Measurements from ENCODE around the gene POLD2.

The POLD2 gene

GRCh38 chr7:44097064-44097932 lies 26.1 kb downstream of the POLD2 start:
- no peak for TF ChIP-seq JUND (IDR thresholded peaks at IDR 0.05; ENCODE audit: low read depth)
- DNase-seq (ENCODE audit: low read depth in 1 of 2, low spot score in 1 of 2): peak in 1 of 2 experiments; percentile 35
- in situ Hi-C loops (cut with HindIII; ENCODE audit: low pct_unique_long_range_greater_than_20kb, low sequenced_read_pairs): no loop called here

DNA sequence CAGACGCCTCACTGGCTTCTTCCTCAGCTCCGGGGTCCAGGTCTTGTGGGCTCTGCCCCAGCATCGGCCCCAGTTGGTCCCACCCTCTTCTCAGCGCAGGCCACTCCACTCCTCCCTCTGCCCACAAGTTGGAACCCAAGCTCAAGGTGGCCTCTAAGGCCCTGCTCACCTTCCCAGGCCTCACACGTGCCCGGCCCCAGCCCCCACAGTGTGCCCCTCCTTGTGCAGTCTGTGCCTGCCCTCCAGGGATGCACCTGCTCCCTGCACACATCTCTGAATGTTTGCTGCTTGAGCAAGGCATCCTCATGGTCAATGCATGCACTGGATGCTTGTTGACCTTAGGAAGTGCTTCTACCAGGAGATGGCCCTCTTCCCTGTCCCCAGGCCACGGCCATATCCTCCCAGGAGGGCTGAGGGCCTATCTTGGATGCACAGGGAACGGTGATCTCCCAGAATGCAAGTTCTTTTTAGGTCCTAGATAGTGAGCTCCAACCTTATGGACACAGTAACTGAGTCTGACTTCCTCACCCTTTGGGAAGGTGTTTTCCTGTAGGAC lies 26.9 kb downstream of the POLD2 start:
- no peak for TF ChIP-seq JUND (IDR thresholded peaks at IDR 0.05; ENCODE audit: low read depth)
- no peak for DNase-seq (ENCODE audit: low read depth in 1 of 2, low spot score in 1 of 2)
- in situ Hi-C loops (cut with HindIII; ENCODE audit: low pct_unique_long_range_greater_than_20kb, low sequenced_read_pairs): no loop called here

DNA sequence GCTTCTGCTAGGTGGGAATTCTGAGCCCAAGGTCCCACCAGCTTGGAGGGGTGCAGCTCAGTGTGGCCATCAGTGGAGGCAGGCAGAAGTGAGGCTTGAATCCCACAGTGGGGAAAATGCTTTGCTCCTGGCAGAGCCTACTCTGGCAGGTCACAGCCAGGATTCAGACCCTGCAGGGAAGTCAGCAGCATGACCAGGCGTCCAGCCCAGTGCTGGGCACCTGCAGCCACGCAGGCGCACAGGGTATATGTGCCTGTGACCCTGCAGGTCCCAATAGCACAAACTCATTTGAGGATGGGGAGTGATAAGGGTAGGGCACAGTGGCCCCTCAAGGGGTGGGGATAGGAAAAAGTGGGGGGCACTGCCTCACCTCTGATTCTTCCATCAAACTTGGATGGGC lies 27.6 kb downstream of the POLD2 start:
- DNase-seq (ENCODE audit: low read depth in 1 of 2, low spot score in 1 of 2): no peak
- in situ Hi-C loops (cut with HindIII; ENCODE audit: low pct_unique_long_range_greater_than_20kb, low sequenced_read_pairs): no loop called here
- TF ChIP-seq JUND (IDR thresholded peaks at IDR 0.05; ENCODE audit: low read depth): no peak

DNA sequence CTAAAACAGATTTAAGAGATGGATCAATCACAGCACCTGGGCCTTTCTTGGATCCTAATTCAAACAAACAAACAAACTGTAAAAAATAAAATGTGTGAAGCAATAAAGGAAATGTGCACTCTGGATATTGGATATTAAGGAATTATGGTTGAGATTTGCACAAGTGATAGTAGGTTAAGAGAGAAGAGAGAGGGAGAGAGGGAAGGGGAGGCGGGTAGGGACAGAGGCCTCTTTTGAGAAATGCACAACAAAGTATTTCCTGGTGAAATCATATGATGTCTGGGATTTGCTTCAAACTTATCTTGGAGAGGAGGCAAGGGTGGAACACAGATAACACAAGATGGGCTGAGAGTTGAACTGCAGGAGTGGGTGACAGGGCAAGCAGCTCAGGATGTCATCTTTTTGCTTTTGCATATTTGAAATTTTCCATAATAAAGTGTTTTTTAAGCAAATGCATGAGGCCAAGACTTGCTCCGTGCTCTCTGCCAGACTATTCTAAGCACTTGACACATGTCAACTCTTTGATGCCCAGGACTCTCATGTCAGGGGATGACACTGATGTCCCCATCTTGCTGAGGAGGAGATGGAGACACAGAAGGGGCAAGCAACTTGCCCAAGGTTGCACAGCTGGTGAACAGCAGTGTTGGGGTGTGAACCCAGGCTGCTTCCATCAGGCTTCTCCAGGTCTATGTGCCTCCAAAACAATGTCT lies 28.3 kb downstream of the POLD2 start:
- DNase-seq (ENCODE audit: low read depth in 1 of 2, low spot score in 1 of 2): no peak
- in situ Hi-C loops (cut with HindIII; ENCODE audit: low pct_unique_long_range_greater_than_20kb, low sequenced_read_pairs): no loop called here
- TF ChIP-seq JUND (IDR thresholded peaks at IDR 0.05; ENCODE audit: low read depth): no peak

GRCh38 chr7:44094365-44094764 lies 29.0 kb downstream of the POLD2 start:
- DNase-seq (ENCODE audit: low read depth in 1 of 2, low spot score in 1 of 2): no peak
- TF ChIP-seq JUND (IDR thresholded peaks at IDR 0.05; ENCODE audit: low read depth): no peak
- in situ Hi-C loops (cut with HindIII; ENCODE audit: low pct_unique_long_range_greater_than_20kb, low sequenced_read_pairs): no loop called here

DNA sequence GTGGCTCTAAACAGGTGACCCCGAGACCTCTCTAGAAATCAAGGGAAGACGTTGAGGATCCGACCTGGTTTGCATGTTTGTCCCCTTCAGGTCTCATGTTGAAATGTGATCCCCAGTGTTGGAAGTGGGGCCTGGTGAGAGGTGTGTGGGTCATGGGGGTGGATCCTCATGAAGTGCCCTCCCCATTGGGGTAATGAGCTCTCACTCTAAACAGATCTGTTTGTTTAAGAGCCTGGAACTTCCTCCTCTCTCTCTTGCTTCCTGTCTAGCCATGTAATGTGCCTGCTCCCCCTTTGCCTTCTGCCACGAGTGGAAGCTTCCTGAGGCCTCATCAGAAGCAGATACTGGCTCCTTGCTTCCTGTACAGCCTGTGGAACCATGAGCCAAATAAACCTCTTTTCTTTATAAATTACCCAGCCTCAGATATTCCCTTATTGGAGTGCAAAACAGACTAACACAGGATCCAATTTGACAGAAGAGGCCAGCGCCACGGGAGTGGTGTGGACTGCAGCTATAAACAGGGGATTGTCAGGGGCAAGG lies 30.2 kb downstream of the POLD2 start:
- peak in 1 of 2 experiments; percentile 47 for DNase-seq (ENCODE audit: low read depth in 1 of 2, low spot score in 1 of 2)
- no peak for TF ChIP-seq JUND (IDR thresholded peaks at IDR 0.05; ENCODE audit: low read depth)
- in situ Hi-C loops (cut with HindIII; ENCODE audit: low pct_unique_long_range_greater_than_20kb, low sequenced_read_pairs): no loop called here

GRCh38 chr7:44087911-44088838 lies 35.2 kb downstream of the POLD2 start:
- no peak for TF ChIP-seq JUND (IDR thresholded peaks at IDR 0.05; ENCODE audit: low read depth)
- no peak for DNase-seq (ENCODE audit: low read depth in 1 of 2, low spot score in 1 of 2)
- in situ Hi-C loops (cut with HindIII; ENCODE audit: low pct_unique_long_range_greater_than_20kb, low sequenced_read_pairs): no loop called here

GRCh38 chr7:44086627-44087026 lies 36.7 kb downstream of the POLD2 start:
- DNase-seq (ENCODE audit: low read depth in 1 of 2, low spot score in 1 of 2): no peak
- TF ChIP-seq JUND (IDR thresholded peaks at IDR 0.05; ENCODE audit: low read depth): no peak
- in situ Hi-C loops (cut with HindIII; ENCODE audit: low pct_unique_long_range_greater_than_20kb, low sequenced_read_pairs): no loop called here

DNA sequence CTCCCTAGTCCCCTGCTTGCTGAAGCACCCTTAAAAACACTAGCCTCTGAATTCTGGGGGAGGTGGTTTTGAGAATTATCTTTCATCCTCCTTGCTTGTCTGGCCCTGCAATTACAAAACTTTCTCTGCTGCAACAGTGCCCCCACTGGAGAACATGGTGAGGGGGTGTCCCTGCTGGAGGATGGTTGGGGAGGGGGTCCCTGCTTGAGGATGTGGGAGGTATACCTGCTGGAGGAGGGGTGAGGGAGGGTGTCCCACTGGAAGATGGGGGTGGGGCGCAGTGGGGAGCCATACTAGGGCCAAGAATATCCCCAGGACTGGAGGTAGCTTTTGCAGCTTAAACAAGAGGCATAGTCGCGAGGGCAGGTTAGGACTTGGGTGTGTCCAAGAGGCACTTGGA lies 37.8 kb downstream of the POLD2 start:
- no peak for DNase-seq (ENCODE audit: low read depth in 1 of 2, low spot score in 1 of 2)
- no peak for TF ChIP-seq JUND (IDR thresholded peaks at IDR 0.05; ENCODE audit: low read depth)
- in situ Hi-C loops (cut with HindIII; ENCODE audit: low pct_unique_long_range_greater_than_20kb, low sequenced_read_pairs): no loop called here

GRCh38 chr7:44084701-44085100 lies 38.6 kb downstream of the POLD2 start:
- in situ Hi-C loops (cut with HindIII; ENCODE audit: low pct_unique_long_range_greater_than_20kb, low sequenced_read_pairs): no loop called here
- DNase-seq (ENCODE audit: low read depth in 1 of 2, low spot score in 1 of 2): no peak
- TF ChIP-seq JUND (IDR thresholded peaks at IDR 0.05; ENCODE audit: low read depth): no peak

GRCh38 chr7:44083796-44084195 lies 39.6 kb downstream of the POLD2 start:
- DNase-seq (ENCODE audit: low read depth in 1 of 2, low spot score in 1 of 2): no peak
- in situ Hi-C loops (cut with HindIII; ENCODE audit: low pct_unique_long_range_greater_than_20kb, low sequenced_read_pairs): no loop called here
- no peak for TF ChIP-seq JUND (IDR thresholded peaks at IDR 0.05; ENCODE audit: low read depth)

Data from T47D (cell line).